ENCODE results near the gene TTC9. TPM values are rescaled to one million over a fixed set of nuclear protein-coding genes. Genes with fewer than 3 reads are reported as not detected.

Gene TTC9
- total RNA-seq, 6 donors from 2014 or later: 3.1 to 8.6 (median 6.2) TPM

DNA sequence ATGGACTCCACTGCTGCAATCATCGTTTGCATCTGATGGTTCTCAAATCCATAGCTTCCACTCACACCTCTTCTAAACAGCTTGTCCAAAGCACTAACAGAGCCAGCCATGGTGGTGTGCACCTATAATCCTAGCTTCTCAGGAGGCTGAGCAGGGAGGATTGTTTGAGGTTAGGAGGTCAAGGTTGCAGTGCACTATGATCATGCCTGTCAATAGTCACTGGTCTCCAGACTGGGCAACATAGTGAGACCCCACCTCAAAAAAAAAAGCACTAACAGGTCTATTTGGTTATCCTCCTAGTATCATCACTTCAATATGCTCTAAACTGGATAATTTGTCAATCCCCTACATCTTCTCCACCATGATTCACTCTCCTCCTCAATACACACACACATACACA lies 63.2 kb downstream of the TTC9 start:
- no peak for DNase-seq
- Histone ChIP-seq H3K36me3 (no peaks in the 10 kb centered on the region), H3K9me3 (no peaks in the 10 kb centered on the region), H3K4me1 (peaks cover 0 to 8% (median 0%) of the 10 kb centered on the region in 4 donors), H3K4me3 (no peak overlapping the region), H3K27ac (no peak overlapping the region), H3K27me3 (no peaks in the 10 kb centered on the region)
- ATAC-seq (ENCODE audit: low FRiP score in 2 of 2): no peak
- TF ChIP-seq POLR2AphosphoS5 (IDR thresholded peaks at IDR 0.05): no peak
- TF ChIP-seq, protein P1, sequence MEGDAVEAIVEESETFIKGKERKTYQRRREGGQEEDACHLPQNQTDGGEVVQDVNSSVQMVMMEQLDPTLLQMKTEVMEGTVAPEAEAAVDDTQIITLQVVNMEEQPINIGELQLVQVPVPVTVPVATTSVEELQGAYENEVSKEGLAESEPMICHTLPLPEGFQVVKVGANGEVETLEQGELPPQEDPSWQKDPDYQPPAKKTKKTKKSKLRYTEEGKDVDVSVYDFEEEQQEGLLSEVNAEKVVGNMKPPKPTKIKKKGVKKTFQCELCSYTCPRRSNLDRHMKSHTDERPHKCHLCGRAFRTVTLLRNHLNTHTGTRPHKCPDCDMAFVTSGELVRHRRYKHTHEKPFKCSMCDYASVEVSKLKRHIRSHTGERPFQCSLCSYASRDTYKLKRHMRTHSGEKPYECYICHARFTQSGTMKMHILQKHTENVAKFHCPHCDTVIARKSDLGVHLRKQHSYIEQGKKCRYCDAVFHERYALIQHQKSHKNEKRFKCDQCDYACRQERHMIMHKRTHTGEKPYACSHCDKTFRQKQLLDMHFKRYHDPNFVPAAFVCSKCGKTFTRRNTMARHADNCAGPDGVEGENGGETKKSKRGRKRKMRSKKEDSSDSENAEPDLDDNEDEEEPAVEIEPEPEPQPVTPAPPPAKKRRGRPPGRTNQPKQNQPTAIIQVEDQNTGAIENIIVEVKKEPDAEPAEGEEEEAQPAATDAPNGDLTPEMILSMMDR (IDR thresholded peaks at IDR 0.05): no peak
- TF ChIP-seq POLR2A (IDR thresholded peaks at IDR 0.05): no peak
- TF ChIP-seq EP300 (IDR thresholded peaks at IDR 0.05): no peak
- WGBS, 2 donors: 84 to 89% methylated on average over 1 of the region's 1 CpG

DNA sequence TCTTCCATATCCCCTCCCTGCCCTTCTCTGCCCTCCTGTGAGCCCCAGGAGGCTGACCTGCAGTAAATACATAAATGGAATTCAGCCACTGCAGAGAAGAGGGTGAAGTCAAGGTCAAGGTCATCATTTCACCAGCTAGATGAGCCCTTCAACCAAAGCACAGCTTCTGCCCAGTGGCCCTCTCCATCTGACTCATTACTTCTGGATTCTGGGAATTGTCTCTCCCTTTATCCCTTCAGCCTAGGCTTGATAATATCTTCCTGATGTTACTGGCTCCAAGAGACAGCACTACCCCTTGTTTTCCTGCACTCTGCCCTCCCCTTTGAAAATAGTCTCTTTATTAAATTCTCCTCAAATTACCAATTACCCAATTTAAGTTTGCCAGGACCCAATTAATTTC lies 64.5 kb downstream of the TTC9 start:
- ATAC-seq (ENCODE audit: low FRiP score in 2 of 2) (no peak), DNase-seq (no peak)
- H3K4me1 ChIP-seq: peaks cover 0 to 4% (median 0%) of the 10 kb centered on the region in 4 donors

DNA sequence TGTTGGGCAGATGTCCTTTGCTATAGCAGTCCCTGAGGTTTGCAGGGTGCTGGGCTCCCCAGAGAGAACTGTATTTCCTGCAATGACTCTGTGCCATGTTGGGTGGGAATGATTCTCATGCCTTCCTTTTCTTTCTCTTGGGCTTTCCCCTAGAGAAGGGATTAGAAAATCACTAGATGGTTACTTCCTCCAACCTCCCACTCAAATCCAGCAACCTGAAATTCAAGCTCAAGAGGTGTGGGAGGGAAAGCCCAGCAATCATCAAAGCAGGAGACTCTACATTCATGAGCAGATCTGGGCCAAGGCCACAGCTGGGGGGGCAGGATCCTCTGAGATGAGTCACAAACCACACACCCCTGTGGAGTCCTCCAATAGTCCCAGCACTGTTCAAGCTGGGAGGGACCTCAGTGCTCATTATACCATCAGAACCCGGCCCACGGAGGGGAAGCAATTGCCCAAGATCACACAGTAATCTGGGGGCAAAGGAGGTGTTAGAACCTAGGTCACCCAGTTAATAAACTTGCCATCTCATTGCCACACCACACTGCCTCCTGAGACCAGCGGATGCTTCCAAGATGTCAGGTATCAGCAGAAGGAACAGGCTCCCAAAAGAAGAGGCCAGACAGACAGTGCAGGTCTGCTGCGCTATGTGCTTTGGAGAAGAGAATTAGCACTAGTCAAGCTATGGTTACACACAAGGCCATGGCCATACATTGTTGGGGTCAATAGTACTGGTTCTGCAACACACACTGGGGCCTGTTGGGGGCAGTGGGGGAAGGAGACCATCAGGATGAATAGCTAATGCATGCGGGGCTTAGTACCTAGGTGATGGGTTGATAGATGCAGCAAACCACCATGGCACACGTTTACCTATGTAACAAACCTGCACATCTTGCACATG lies 65.7 kb downstream of the TTC9 start:
- ATAC-seq (ENCODE audit: low FRiP score in 2 of 2): peak; percentile 53 to 58
- H3K4me1 ChIP-seq: peaks cover 0 to 4% (median 0%) of the 10 kb centered on the region in 4 donors
- no peak overlapping the region for H3K27ac ChIP-seq

More for the DNA sequence above, 64.5 kb downstream of the TTC9 start:
- no peaks in the 10 kb centered on the region for H3K27me3 ChIP-seq
- H3K9me3 ChIP-seq: no peaks in the 10 kb centered on the region
- no peaks in the 10 kb centered on the region for H3K36me3 ChIP-seq
- H3K4me3 ChIP-seq: no peak overlapping the region
- TF ChIP-seq POLR2A (IDR thresholded peaks at IDR 0.05) (no peak), EP300 (IDR thresholded peaks at IDR 0.05) (no peak), POLR2AphosphoS5 (IDR thresholded peaks at IDR 0.05) (no peak)
- TF ChIP-seq, protein P1 (IDR thresholded peaks at IDR 0.05): no peak
- no peak overlapping the region for H3K27ac ChIP-seq

DNA sequence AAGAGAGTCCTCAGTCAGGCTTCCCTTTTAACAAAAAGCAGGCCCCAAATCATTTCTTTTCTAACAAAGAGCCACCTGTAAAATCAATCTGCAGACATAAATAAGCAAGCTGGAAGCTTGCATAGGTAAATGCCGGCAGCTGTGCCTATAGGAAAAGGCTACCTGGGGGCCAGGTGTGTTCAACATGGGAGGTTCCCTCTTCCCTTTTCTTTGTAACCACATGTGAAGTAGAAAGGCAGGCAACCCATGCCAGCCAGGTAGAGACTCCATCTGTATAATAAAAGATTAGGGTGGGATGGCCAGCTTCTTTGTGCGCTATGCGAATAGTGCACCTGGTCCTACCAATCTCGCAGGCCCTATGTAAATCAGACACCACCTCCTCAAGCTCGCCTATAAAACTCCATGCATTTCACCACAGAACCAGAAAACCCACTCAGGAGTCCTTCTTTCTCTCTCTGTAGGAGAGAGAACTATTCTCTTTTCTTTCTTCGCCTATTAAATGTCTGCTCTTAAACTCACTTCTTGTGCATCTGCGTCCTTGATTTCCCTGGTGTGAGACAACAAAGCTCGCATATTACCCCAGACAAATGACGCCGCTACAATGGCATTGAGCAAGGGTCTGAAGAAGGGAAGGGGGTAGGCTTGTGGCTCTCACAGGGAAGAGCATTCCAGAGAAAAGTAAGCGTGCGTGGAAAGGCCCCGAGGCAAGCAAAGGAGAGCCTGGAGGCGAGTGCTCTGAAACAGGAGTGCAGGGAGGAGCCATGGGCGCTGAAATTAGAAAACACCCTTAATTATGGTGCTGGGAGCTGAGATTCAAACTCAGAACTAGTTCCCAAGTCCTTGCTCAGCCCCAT lies 67.2 kb downstream of the TTC9 start:
- Histone ChIP-seq H3K27ac (no peak overlapping the region), H3K9me3 (no peaks in the 10 kb centered on the region), H3K27me3 (no peaks in the 10 kb centered on the region), H3K4me3 (no peak overlapping the region), H3K36me3 (no peaks in the 10 kb centered on the region), H3K4me1 (peaks cover 0 to 7% (median 2%) of the 10 kb centered on the region in 4 donors)
- ATAC-seq (ENCODE audit: low FRiP score in 2 of 2) (no peak), DNase-seq (no peak)
- 80 to 82% methylated on average over 15 of the region's 15 CpGs for WGBS, 2 donors
- no peak for TF ChIP-seq POLR2A (IDR thresholded peaks at IDR 0.05)
- TF ChIP-seq, protein P1 (IDR thresholded peaks at IDR 0.05): no peak
- no peak for TF ChIP-seq POLR2AphosphoS5 (IDR thresholded peaks at IDR 0.05)
- TF ChIP-seq EP300 (IDR thresholded peaks at IDR 0.05): no peak

More for the DNA sequence above, 65.7 kb downstream of the TTC9 start:
- no peaks in the 10 kb centered on the region for H3K27me3 ChIP-seq
- H3K4me3 ChIP-seq: no peak overlapping the region
- no peak for TF ChIP-seq POLR2A (IDR thresholded peaks at IDR 0.05)
- no peak for TF ChIP-seq EP300 (IDR thresholded peaks at IDR 0.05)
- no peak for TF ChIP-seq POLR2AphosphoS5 (IDR thresholded peaks at IDR 0.05)
- TF ChIP-seq, protein P1 (IDR thresholded peaks at IDR 0.05): no peak
- peak in 1 of 2 donors; percentile 59 for DNase-seq
- 72 to 84% methylated on average over 6 of the region's 6 CpGs for WGBS, 2 donors
- H3K36me3 ChIP-seq: no peaks in the 10 kb centered on the region
- no peaks in the 10 kb centered on the region for H3K9me3 ChIP-seq

All from upper lobe of left lung (tissue), 6 donors.